GM21390 (cell line): ENCODE results near the gene TTC32.
"Not testable (repeated sequence)": the region's sequence is repeated elsewhere in the genome, so short reads cannot be mapped to it uniquely, and the experiment has no call there.

ENCODE experiments used
- ATAC-seq: cut with Tn5 transposase; IDR thresholded peaks from one replicate; pipeline ENCODE4 v1.9.1; 2021; ENCODE audit not compliant: unreplicated experiment

Gene TTC32

GRCh38 chr2:19901442-19902215 is at the start of gene TTC32:
TSS of gene TTC32 (minus strand) at chr2:19901983. CDS start at chr2:19901854, 129 bp downstream.
- ATAC-seq = peak; percentile 83

GRCh38 chr2:19949071-19949470 is 47.3 kb upstream of the TTC32 start:
- no peak for ATAC-seq

GRCh38 chr2:19947184-19947940 is 45.6 kb upstream of the TTC32 start:
- no peak for ATAC-seq

- ATAC-seq = no peak
Observed at GRCh38 chr2:19944205-19944845, 42.5 kb upstream of the TTC32 start.

GRCh38 chr2:19943189-19943588 is 41.4 kb upstream of the TTC32 start:
- ATAC-seq = no peak

GRCh38 chr2:19942199-19942598 is 40.4 kb upstream of the TTC32 start:
- ATAC-seq = no peak

- ATAC-seq = no peak
Observed at GRCh38 chr2:19937004-19937403, 35.2 kb upstream of the TTC32 start.

- ATAC-seq = no peak
Observed at GRCh38 chr2:19936203-19936602, 34.4 kb upstream of the TTC32 start.

GRCh38 chr2:19933351-19933981 is 31.7 kb upstream of the TTC32 start:
- peak; percentile 99 for ATAC-seq

GRCh38 chr2:19932928-19933327 is 31.1 kb upstream of the TTC32 start:
- ATAC-seq = no peak

- no peak for ATAC-seq
Observed at GRCh38 chr2:19929226-19929625, 27.4 kb upstream of the TTC32 start.

- ATAC-seq = not testable (repeated sequence)
Observed at GRCh38 chr2:19927816-19928215, 26.0 kb upstream of the TTC32 start.

GRCh38 chr2:19924526-19924925 is 22.7 kb upstream of the TTC32 start:
- ATAC-seq = not testable (repeated sequence)

GRCh38 chr2:19922188-19922587 is 20.4 kb upstream of the TTC32 start:
- ATAC-seq = not testable (repeated sequence)

- no peak for ATAC-seq
Observed at GRCh38 chr2:19916385-19916950, 14.7 kb upstream of the TTC32 start.

GRCh38 chr2:19914266-19914975 is 12.6 kb upstream of the TTC32 start:
- ATAC-seq = no peak

GRCh38 chr2:19911808-19912509 is 10.2 kb upstream of the TTC32 start:
- no peak for ATAC-seq

GRCh38 chr2:19902216-19902740 is 495 bp upstream of the TTC32 start:
- ATAC-seq = peak; percentile 0

- ATAC-seq = peak; percentile 3
Observed at GRCh38 chr2:19900931-19901441, 797 bp downstream of the TTC32 start.
